ENCODE measurements around the gene PDE7B. TPM values are rescaled to one million over a fixed set of nuclear protein-coding genes. Genes with fewer than 3 reads are reported as not detected.

Gene PDE7B
- total and polyA plus RNA-seq, 9 of the 15 experiments (the other 6 are each of a cell fraction or from before 2014, with no cell fraction given) = 0.01 TPM; not detected in 8

- ATAC-seq (no peak), FAIRE-seq (no peak), DNase-seq (ENCODE audit: extremely low read depth in 1 of 4, low spot score in 3 of 4) (no peak)
- no peaks in the 10 kb centered on the region for H3K27me3 ChIP-seq (ENCODE audit: control insufficient read depth in 2 of 2, insufficient read depth in 2 of 2, low read length in 2 of 2)
- CTCF ChIA-PET (ENCODE audit: low intra/inter-chr PET ratio) = no interaction called here
- TF ChIP-seq ERF (CRISPR knock-in tag; IDR thresholded peaks at IDR 0.05) (no peak), CEBPG (CRISPR knock-in tag; IDR thresholded peaks at IDR 0.05) (no peak), CEBPG (tag; conservative IDR thresholded peaks at IDR 0.05 in 1 of 2, IDR thresholded peaks at IDR 0.05 in 1 of 2) (peak in 1 of 2 experiments; percentile 35; a peak in 2 of 4 replicates)
- no peak overlapping the region for H3K27ac ChIP-seq (ENCODE audit: extremely low read depth, low read depth, low read length)
- no peaks in the 10 kb centered on the region for H4K20me1 ChIP-seq (replicated peaks; ENCODE audit: control insufficient read depth, insufficient read depth, low read length)
- no peaks in the 10 kb centered on the region for H3K9me1 ChIP-seq (ENCODE audit: control insufficient read depth, insufficient read depth, low read length)
- no peaks in the 10 kb centered on the region for H3K79me2 ChIP-seq (ENCODE audit: control insufficient read depth, insufficient read depth, low read length)
- H3K36me3 ChIP-seq (ENCODE audit: control insufficient read depth, insufficient read depth, low read length) = no peaks in the 10 kb centered on the region
- no peak overlapping the region for H3K9ac ChIP-seq (ENCODE audit: insufficient read depth in 1 of 2, low read depth in 2 of 2, low read length in 2 of 2)
- H3K9me3 ChIP-seq (replicated peaks; ENCODE audit: control insufficient read depth, insufficient read depth, low read depth, low read length) = no peaks in the 10 kb centered on the region
- intact Hi-C loops (cut with micrococcal nuclease) (no loop called here), in situ Hi-C loops (cut with MboI) (no loop called here)
- WGBS (ENCODE audit: insufficient coverage, low coverage, missing lambda C conversion rate) = 0% methylated on average over 4 of the region's 4 CpGs
- H3K4me3 ChIP-seq = no peak overlapping the region
- POLR2A ChIA-PET = no interaction called here
- no peak overlapping the region for H3K4me2 ChIP-seq (ENCODE audit: insufficient read depth, low read length)
- H3K4me1 ChIP-seq (replicated peaks in 1 of 2; ENCODE audit: control insufficient read depth in 2 of 2, insufficient read depth in 2 of 2, low read length in 2 of 2) = no peaks in the 10 kb centered on the region
- no peak overlapping the region for H2AFZ ChIP-seq (ENCODE audit: low read depth, low read length)
- BruUV-seq (replicated peaks) = no TSS peak
Observed at GRCh38 chr6:136024711-136025110, 173.2 kb downstream of the PDE7B start.

GRCh38 chr6:136025736-136026135 lies 174.2 kb downstream of the PDE7B start:
- H4K20me1 ChIP-seq (replicated peaks; ENCODE audit: control insufficient read depth, insufficient read depth, low read length) = no peaks in the 10 kb centered on the region
- no TSS peak for BruUV-seq (replicated peaks)
- intact Hi-C loops (cut with micrococcal nuclease) (no loop called here), in situ Hi-C loops (cut with MboI) (no loop called here)
- H3K27me3 ChIP-seq (ENCODE audit: control insufficient read depth in 2 of 2, insufficient read depth in 2 of 2, low read length in 2 of 2) = no peaks in the 10 kb centered on the region
- H2AFZ ChIP-seq (ENCODE audit: low read depth, low read length) = no peak overlapping the region
- H3K9ac ChIP-seq (ENCODE audit: insufficient read depth in 1 of 2, low read depth in 2 of 2, low read length in 2 of 2) = no peak overlapping the region
- H3K27ac ChIP-seq (ENCODE audit: extremely low read depth, low read depth, low read length) = no peak overlapping the region
- no peaks in the 10 kb centered on the region for H3K79me2 ChIP-seq (ENCODE audit: control insufficient read depth, insufficient read depth, low read length)
- POLR2A ChIA-PET = interaction anchor here (1.0 kb wide), 1 partner anchor 114 kb away, joined by 3 read pairs; no protein-coding TSS in a partner anchor
- no peak overlapping the region for H3K4me3 ChIP-seq
- FAIRE-seq (no peak), ATAC-seq (no peak), DNase-seq (ENCODE audit: extremely low read depth in 1 of 4, low spot score in 3 of 4) (no peak)
- CTCF ChIA-PET (ENCODE audit: low intra/inter-chr PET ratio) = no interaction called here
- no peaks in the 10 kb centered on the region for H3K9me3 ChIP-seq (replicated peaks; ENCODE audit: control insufficient read depth, insufficient read depth, low read depth, low read length)
- 0% methylated on average over 2 of the region's 2 CpGs for whole genome bisulfite sequencing (ENCODE audit: insufficient coverage, low coverage, missing lambda C conversion rate)
- no peaks in the 10 kb centered on the region for H3K9me1 ChIP-seq (ENCODE audit: control insufficient read depth, insufficient read depth, low read length)
- no peaks in the 10 kb centered on the region for H3K4me1 ChIP-seq (replicated peaks in 1 of 2; ENCODE audit: control insufficient read depth in 2 of 2, insufficient read depth in 2 of 2, low read length in 2 of 2)
- H3K4me2 ChIP-seq (ENCODE audit: insufficient read depth, low read length) = no peak overlapping the region
- no peaks in the 10 kb centered on the region for H3K36me3 ChIP-seq (ENCODE audit: control insufficient read depth, insufficient read depth, low read length)
- TF ChIP-seq EGR1 (conservative IDR thresholded peaks at IDR 0.05) (no peak), TARDBP (IDR thresholded peaks at IDR 0.05) (no peak), BRD9 (IDR thresholded peaks at IDR 0.05; ENCODE audit: low read depth, partially characterized antibody) (no peak), ZNF561 (CRISPR knock-in tag; conservative IDR thresholded peaks at IDR 0.05) (no peak), ZKSCAN8 (CRISPR knock-in tag; IDR thresholded peaks at IDR 0.05) (no peak), ZNF583 (CRISPR knock-in tag; IDR thresholded peaks at IDR 0.05) (no peak), CREB1 (IDR thresholded peaks at IDR 0.05) (no peak), CREB1 (CRISPR knock-in tag; IDR thresholded peaks at IDR 0.05) (no peak), HMGN3 (IDR thresholded peaks at IDR 0.05; ENCODE audit: borderline replicate concordance, extremely low read depth, insufficient read length, low read depth, low read length) (no peak), MCM2 (IDR thresholded peaks at IDR 0.05; ENCODE audit: low read depth) (no peak), ZBTB11 (CRISPR knock-in tag; IDR thresholded peaks at IDR 0.05) (no peak), KHSRP (IDR thresholded peaks at IDR 0.05) (no peak)
